GM21367 (cell line): ENCODE results near the gene UPK3BL2.
"Not testable (repeated sequence)": the region's sequence is repeated elsewhere in the genome, so short reads cannot be mapped to it uniquely, and the experiment has no call there.

Experiments used
- ATAC-seq: cut with Tn5 transposase; IDR thresholded peaks from one replicate; pipeline ENCODE4 v1.9.1; 2021; ENCODE audit not compliant: unreplicated experiment

Gene UPK3BL2

GRCh38 chr7:102532127-102532526, 11.4 kb downstream of the UPK3BL2 start:
- not testable (repeated sequence) for ATAC-seq

DNA sequence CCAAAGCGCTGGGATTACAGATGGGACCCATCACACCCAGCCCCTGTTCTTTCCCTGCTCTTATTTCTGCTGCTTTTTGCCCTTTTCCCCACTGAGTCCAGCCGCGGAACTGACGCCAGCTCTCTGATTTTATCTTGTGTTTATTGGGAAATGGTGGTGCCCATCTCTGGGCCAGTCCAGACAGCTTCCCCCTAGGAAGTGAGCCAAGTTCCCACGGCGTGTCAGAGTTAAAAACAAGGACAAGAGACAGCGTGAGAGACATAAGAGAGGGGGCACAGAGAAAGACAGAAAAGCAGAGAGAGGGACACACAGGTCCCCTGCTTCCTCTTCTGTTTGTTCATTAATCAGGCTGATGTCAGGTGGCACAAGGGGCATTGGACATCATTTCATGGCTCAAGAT, 11.9 kb downstream of the UPK3BL2 start:
- not testable (repeated sequence) for ATAC-seq

GRCh38 chr7:102527822-102528793, 15.4 kb downstream of the UPK3BL2 start:
- ATAC-seq = not testable (repeated sequence)

GRCh38 chr7:102527182-102527581, 16.3 kb downstream of the UPK3BL2 start:
- not testable (repeated sequence) for ATAC-seq

- not testable (repeated sequence) for ATAC-seq
Observed at GRCh38 chr7:102524803-102525202, 18.7 kb downstream of the UPK3BL2 start.

DNA sequence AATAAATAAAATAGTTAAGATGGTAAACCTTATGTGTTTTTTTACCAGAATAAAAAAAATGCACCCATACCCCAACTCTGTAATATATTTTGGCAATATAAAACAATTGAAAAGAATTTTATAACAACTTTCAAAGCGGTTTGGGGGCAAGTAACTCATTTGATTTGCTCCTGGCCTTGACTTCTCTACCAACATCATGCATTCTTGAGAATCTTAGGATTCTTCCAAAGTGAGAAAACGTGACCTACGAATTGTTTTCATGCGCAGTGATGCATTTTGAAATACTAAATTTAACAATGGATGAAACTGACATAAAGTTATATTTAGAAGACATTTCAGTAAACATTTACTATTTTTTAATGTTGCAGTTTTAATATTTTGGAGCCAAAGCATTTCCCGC, 22.7 kb downstream of the UPK3BL2 start:
- ATAC-seq = not testable (repeated sequence)

GRCh38 chr7:102517550-102518147, 25.8 kb downstream of the UPK3BL2 start, which contains the start of gene RASA4B:
Gene RASA4B, minus strand, starts transcription at chr7:102517777. Its CDS starts 67 bp downstream, at chr7:102517710.
- peak; percentile 59 for ATAC-seq

DNA sequence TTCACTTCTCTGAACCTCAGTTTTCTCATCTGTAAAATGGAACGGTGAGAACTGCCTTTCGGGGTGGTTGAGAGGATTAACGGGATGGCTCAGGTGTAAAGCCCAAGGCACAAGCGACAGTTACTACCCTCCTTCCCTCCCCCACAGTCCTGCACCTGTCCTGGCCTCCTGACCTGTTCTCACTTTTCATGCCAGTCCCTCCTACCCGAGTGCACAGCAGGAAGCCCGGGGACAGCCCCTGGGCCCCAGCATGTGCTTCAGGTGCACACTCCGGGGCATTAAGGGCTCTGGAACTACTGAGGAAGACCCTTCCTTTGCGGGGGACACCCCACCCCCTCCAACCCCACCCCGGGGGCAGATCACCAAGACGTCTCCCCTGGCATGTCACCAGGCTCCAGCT, 26.5 kb downstream of the UPK3BL2 start:
- ATAC-seq = not testable (repeated sequence)

DNA sequence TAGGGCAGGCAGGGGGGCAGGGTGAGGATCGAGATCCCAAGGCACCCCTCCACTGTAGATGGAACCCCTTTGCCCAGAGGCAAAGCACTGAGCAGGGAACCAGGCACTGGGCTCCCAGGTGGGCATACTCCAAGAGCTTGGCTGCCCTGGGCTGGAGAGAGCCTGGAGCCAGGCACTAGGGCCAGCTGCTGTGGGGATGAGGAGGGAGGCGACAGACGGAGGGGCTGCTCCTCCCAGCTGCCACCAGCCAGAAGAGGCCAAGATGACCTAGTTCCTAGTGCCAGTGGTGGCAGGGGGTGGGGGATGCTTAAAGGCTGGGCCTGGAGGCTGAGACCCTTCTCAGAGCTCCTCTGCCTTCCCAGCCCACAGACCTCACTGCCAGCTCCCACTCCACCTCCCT, 27.6 kb downstream of the UPK3BL2 start:
- ATAC-seq = not testable (repeated sequence)

- peak; percentile 60 for ATAC-seq
Observed at GRCh38 chr7:102514881-102515721, 28.4 kb downstream of the UPK3BL2 start.

- not testable (repeated sequence) for ATAC-seq
Observed at GRCh38 chr7:102512642-102513221, 30.8 kb downstream of the UPK3BL2 start.

- ATAC-seq = peak; percentile 37
Observed at GRCh38 chr7:102511860-102512522, 31.5 kb downstream of the UPK3BL2 start.

DNA sequence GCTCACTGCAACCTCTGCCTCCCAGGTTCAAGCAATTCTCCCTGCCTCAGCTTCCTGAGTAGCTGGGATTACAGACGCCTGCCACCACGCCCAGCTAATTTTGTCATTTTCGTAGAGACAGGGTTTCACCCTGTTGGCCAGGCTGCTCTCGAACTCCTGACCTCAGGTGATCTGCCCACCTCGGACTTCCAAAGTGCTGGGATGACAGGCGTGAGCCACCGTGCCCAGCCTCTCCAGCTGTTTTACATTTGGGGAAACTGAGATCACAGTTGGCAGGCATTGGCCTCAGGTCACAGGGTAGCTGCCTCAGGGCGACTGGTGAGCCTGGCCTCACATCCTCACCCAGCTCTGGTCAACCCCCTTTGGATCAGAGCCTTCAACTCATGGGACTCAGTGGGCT, 32.9 kb downstream of the UPK3BL2 start:
- not testable (repeated sequence) for ATAC-seq

GRCh38 chr7:102507410-102508088, 35.9 kb downstream of the UPK3BL2 start:
- not testable (repeated sequence) for ATAC-seq

- ATAC-seq = not testable (repeated sequence)
Observed at GRCh38 chr7:102505298-102506185, 38.0 kb downstream of the UPK3BL2 start.

DNA sequence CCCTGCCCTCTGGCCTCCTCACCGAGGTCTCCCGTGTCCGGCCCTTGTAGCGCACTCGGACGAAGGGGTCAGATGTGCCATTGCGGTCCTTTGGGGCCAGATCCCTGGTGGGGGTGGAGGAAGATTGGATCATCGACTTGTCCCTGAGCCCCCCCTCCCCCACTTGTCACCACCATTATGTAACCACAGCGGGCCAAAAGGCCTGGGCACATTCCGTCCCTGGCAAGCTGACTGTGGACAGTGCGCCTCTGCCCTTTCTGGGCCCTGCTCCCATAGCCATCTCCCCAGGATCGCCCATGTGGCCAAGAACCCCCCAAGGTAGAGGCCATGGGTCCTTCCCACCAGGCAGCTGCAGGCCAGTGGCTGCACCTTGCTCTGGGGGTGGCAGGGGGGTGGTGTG, 40.4 kb downstream of the UPK3BL2 start:
- not testable (repeated sequence) for ATAC-seq

- not testable (repeated sequence) for ATAC-seq
Observed at GRCh38 chr7:102498321-102498720, 45.2 kb downstream of the UPK3BL2 start.

- ATAC-seq = not testable (repeated sequence)
Observed at GRCh38 chr7:102497308-102497707, 46.2 kb downstream of the UPK3BL2 start.
